Mucosa of rectum (tissue), 2 donors: ENCODE results near the gene PRPH2.
A peak's percentile ranks its signal among the peaks of the same experiment; 100 is the strongest.
"Not testable (repeated sequence)": the region's sequence is repeated elsewhere in the genome, so short reads cannot be mapped to it uniquely, and the experiment has no call there.

Experiments used
- H3K27ac ChIP-seq, 2 donors: one replicate each; pipeline ENCODE4 v1.7.0; 2013; ENCODE audit warnings: inconsistent platforms in 2 of 2, low read depth in 2 of 2, low read length in 2 of 2
- H3K27me3 ChIP-seq, 2 donors: one replicate each; pipeline ENCODE4 v1.7.0; 2013; ENCODE audit warnings: low read length in 2 of 2; ENCODE audit not compliant: control insufficient read depth in 2 of 2, insufficient read depth in 2 of 2
- H3K36me3 ChIP-seq, 2 donors: one replicate each; pipeline ENCODE4 v1.7.0; 2013; ENCODE audit warnings: low read length in 2 of 2; ENCODE audit not compliant: control insufficient read depth in 2 of 2, insufficient read depth in 2 of 2
- H3K4me1 ChIP-seq, 2 donors: one replicate each; pipeline ENCODE4 v1.7.0; 2013; ENCODE audit warnings: low read length in 2 of 2, mild to moderate bottlenecking in 1 of 2; ENCODE audit not compliant: control insufficient read depth in 2 of 2, insufficient read depth in 2 of 2
- H3K4me3 ChIP-seq, 2 donors: one replicate each; pipeline ENCODE4 v1.7.0; 2013; ENCODE audit warnings: low read length in 2 of 2
- H3K9ac ChIP-seq, 2 donors: one replicate each; pipeline ENCODE4 v1.7.0; 2013; ENCODE audit warnings: low read length in 2 of 2, low read depth in 1 of 2, mild to moderate bottlenecking in 1 of 2
- H3K9me3 ChIP-seq, 2 donors: one replicate each; pipeline ENCODE4 v1.7.0; 2013; ENCODE audit warnings: low read length in 2 of 2; ENCODE audit not compliant: control insufficient read depth in 2 of 2
- donor health status: healthy.
- donor health status: Normal muscosa, but diverticular disease.

Gene PRPH2

DNA sequence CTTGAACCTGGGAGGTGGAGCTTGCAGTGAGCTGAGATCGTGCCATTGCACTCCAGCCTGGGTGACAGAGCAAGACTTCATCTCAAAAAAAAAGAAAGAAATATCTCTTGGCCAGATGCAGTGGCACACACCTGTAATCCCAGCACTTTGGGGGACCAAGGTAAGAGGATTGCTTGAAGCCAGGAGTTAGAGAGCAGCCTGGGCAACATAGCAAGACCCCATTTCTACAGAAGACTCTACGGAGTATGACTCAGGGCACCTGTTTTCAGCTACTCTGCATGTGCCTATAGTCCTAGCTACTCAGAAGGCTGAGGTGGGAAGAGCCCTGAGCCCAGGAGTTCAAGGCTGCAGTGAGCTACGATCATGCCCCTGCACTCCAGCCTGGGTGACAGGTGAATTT lies 19.6 kb downstream of the PRPH2 start:
- not testable (repeated sequence) for H3K27ac ChIP-seq, H3K36me3 ChIP-seq, H3K9me3 ChIP-seq, H3K4me1 ChIP-seq, H3K4me3 ChIP-seq, H3K27me3 ChIP-seq, H3K9ac ChIP-seq

GRCh38 chr6:42702200-42702599 lies 20.2 kb downstream of the PRPH2 start:
- Histone ChIP-seq H3K9me3 (no peaks in the 10 kb centered on the region), H3K4me3 (no peak overlapping the region), H3K27ac (no peak overlapping the region), H3K9ac (no peak overlapping the region), H3K36me3 (no peaks in the 10 kb centered on the region), H3K4me1 (no peaks in the 10 kb centered on the region), H3K27me3 (no peaks in the 10 kb centered on the region)

- Histone ChIP-seq H3K9ac (no peak overlapping the region), H3K27ac (no peak overlapping the region), H3K4me1 (no peaks in the 10 kb centered on the region), H3K4me3 (no peak overlapping the region), H3K9me3 (no peaks in the 10 kb centered on the region), H3K27me3 (no peaks in the 10 kb centered on the region), H3K36me3 (peaks cover under 1 to 15% of the 10 kb centered on the region in 2 donors)
These were observed 24.2 kb downstream of the PRPH2 start for GRCh38 chr6:42698217-42698616.

- H3K27ac ChIP-seq, result no peak overlapping the region
- H3K9ac ChIP-seq, result no peak overlapping the region
- no peaks in the 10 kb centered on the region for H3K27me3 ChIP-seq
- H3K4me3 ChIP-seq, result no peak overlapping the region
- peaks cover 10 to 24% of the 10 kb centered on the region in 2 donors for H3K36me3 ChIP-seq
- no peaks in the 10 kb centered on the region for H3K4me1 ChIP-seq
- H3K9me3 ChIP-seq, result no peaks in the 10 kb centered on the region
These were observed 25.1 kb downstream of the PRPH2 start for GRCh38 chr6:42697268-42697655.

- no peak overlapping the region for H3K9ac ChIP-seq
- H3K4me3 ChIP-seq, result no peak overlapping the region
- H3K27me3 ChIP-seq, result no peaks in the 10 kb centered on the region
- H3K4me1 ChIP-seq, result no peaks in the 10 kb centered on the region
- no peaks in the 10 kb centered on the region for H3K9me3 ChIP-seq
- H3K27ac ChIP-seq, result no peak overlapping the region
- peaks cover 15 to 29% of the 10 kb centered on the region in 2 donors for H3K36me3 ChIP-seq
These were observed 25.7 kb downstream of the PRPH2 start for GRCh38 chr6:42696526-42697267.

- no peaks in the 10 kb centered on the region for H3K27me3 ChIP-seq
- H3K4me3 ChIP-seq, result no peak overlapping the region
- H3K27ac ChIP-seq, result no peak overlapping the region
- no peaks in the 10 kb centered on the region for H3K4me1 ChIP-seq
- no peak overlapping the region for H3K9ac ChIP-seq
- H3K36me3 ChIP-seq, result peaks cover 35 to 50% of the 10 kb centered on the region in 2 donors
- H3K9me3 ChIP-seq, result no peaks in the 10 kb centered on the region
These were observed 27.8 kb downstream of the PRPH2 start for GRCh38 chr6:42694586-42694985.

GRCh38 chr6:42693725-42694323 lies 28.6 kb downstream of the PRPH2 start:
- Histone ChIP-seq H3K4me1 (no peaks in the 10 kb centered on the region), H3K27ac (no peak overlapping the region), H3K9ac (no peak overlapping the region), H3K36me3 (peaks cover 42 to 57% of the 10 kb centered on the region in 2 donors), H3K4me3 (no peak overlapping the region), H3K27me3 (no peaks in the 10 kb centered on the region), H3K9me3 (no peaks in the 10 kb centered on the region)

- Histone ChIP-seq H3K9ac (no peak overlapping the region), H3K4me1 (no peaks in the 10 kb centered on the region), H3K27me3 (no peaks in the 10 kb centered on the region), H3K27ac (peak overlapping the region in 1 of 2 donors; percentile 21), H3K36me3 (peaks cover 52 to 67% of the 10 kb centered on the region in 2 donors), H3K9me3 (no peaks in the 10 kb centered on the region), H3K4me3 (no peak overlapping the region)
These were observed 30.1 kb downstream of the PRPH2 start for GRCh38 chr6:42692137-42692911.

- Histone ChIP-seq H3K36me3 (peaks cover 54 to 69% of the 10 kb centered on the region in 2 donors), H3K4me1 (no peaks in the 10 kb centered on the region), H3K9me3 (no peaks in the 10 kb centered on the region), H3K27me3 (no peaks in the 10 kb centered on the region), H3K9ac (no peak overlapping the region), H3K27ac (no peak overlapping the region), H3K4me3 (no peak overlapping the region)
These were observed 31.5 kb downstream of the PRPH2 start for GRCh38 chr6:42690872-42691271.

GRCh38 chr6:42690151-42690702 lies 32.2 kb downstream of the PRPH2 start:
- Histone ChIP-seq H3K27ac (no peak overlapping the region), H3K36me3 (peaks cover 59 to 75% of the 10 kb centered on the region in 2 donors), H3K9me3 (no peaks in the 10 kb centered on the region), H3K27me3 (no peaks in the 10 kb centered on the region), H3K4me1 (no peaks in the 10 kb centered on the region), H3K4me3 (no peak overlapping the region), H3K9ac (no peak overlapping the region)
